SU-DHL-6 (cell line): Measurements from ENCODE around the gene PLB1.

Source experiments
- CTCF ChIP-seq: fragments of 200-600 bp; sonication (generic); IDR thresholded peaks from one replicate; pipeline ENCODE4 v1.5.1; 2017; ENCODE audit warnings: antibody characterized with exemption, mild to moderate bottlenecking, low read length, moderate library complexity; ENCODE audit not compliant: insufficient read depth, poor library complexity, severe bottlenecking
- EZH2phosphoT487 ChIP-seq: fragments of 200-600 bp; sonication (generic), shearing (Covaris generic); conservative IDR thresholded peaks from 2 replicates; pipeline ENCODE4 v1.6.1; 2018; ENCODE audit warnings: mild to moderate bottlenecking, antibody characterized with exemption, low read length, moderate library complexity, mixed read lengths

GRCh38 chr2:28645553-28645952, 149.7 kb downstream of the PLB1 start:
- TF ChIP-seq CTCF (no peak), EZH2phosphoT487 (no peak)
